Measurements from ENCODE around the gene S1PR2. TPM values are rescaled to one million over a fixed set of nuclear protein-coding genes. Genes with fewer than 3 reads are reported as not detected.
"Not testable (repeated sequence)": the region's sequence is repeated elsewhere in the genome, so short reads cannot be mapped to it uniquely, and the experiment has no call there.

Gene S1PR2
- polyA plus RNA-seq, 1 experiment, result 12.5 TPM

DNA sequence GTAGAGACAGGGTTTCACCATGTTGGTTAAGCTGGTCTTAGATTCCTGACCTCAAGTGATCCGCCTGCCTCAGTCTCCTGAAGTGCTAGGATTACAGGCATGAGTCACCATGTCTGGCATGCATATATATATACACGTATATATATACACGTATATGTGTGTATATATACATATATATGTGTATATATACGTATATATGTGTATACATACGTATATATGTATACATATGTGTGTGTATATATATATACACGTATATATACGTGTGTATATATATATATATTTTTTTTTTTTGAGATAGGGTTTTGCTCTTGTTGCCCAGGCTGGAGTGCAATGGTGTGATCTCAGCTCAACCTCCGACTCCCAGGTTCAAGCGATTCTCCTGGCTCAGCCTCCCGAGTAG lies 48.3 kb downstream of the S1PR2 start:
- POLR2A ChIA-PET, result no interaction called here
- Histone ChIP-seq H3K36me3 (ENCODE audit: control insufficient read depth, insufficient read depth, low read length) (peaks cover 6% of the 10 kb centered on the region; the same call in 1 of the 2 replicates), H3K4me3 (ENCODE audit: low read depth, low read length) (no peak overlapping the region), H3K27me3 (ENCODE audit: control insufficient read depth, insufficient read depth, low read length) (no peaks in the 10 kb centered on the region)
- no peak for DNase-seq (ENCODE audit: low read depth)
- TF ChIP-seq, protein P1, sequence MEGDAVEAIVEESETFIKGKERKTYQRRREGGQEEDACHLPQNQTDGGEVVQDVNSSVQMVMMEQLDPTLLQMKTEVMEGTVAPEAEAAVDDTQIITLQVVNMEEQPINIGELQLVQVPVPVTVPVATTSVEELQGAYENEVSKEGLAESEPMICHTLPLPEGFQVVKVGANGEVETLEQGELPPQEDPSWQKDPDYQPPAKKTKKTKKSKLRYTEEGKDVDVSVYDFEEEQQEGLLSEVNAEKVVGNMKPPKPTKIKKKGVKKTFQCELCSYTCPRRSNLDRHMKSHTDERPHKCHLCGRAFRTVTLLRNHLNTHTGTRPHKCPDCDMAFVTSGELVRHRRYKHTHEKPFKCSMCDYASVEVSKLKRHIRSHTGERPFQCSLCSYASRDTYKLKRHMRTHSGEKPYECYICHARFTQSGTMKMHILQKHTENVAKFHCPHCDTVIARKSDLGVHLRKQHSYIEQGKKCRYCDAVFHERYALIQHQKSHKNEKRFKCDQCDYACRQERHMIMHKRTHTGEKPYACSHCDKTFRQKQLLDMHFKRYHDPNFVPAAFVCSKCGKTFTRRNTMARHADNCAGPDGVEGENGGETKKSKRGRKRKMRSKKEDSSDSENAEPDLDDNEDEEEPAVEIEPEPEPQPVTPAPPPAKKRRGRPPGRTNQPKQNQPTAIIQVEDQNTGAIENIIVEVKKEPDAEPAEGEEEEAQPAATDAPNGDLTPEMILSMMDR (IDR thresholded peaks at IDR 0.05; ENCODE audit: insufficient read depth, low read depth, low read length), result no peak
- CTCF ChIA-PET, result interaction anchor here (1.1 to 1.7 kb wide), 3 partner anchors 12 to 67 kb away, joined by 4 to 10 read pairs (median 5); partner anchors contain the start of gene DNMT1

DNA sequence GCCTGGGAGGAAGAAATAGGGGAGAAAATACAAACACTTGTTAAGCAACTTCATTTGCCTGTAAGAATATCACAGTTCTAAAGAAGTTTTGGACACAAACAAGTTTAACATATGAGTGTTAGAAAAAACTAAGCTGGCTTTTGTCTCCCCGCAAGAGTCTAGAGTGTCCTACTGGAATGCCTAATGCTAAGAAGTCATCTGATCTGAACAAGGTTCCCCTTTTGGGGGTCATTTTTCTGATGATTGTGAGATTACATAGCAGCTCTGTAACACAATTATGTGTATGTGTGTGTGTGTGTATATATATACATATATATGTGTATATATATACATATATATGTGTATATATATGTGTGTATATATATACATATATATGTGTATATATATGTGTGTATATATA lies 49.1 kb downstream of the S1PR2 start:
- POLR2A ChIA-PET, result no interaction called here
- TF ChIP-seq, protein P1 (IDR thresholded peaks at IDR 0.05; ENCODE audit: insufficient read depth, low read depth, low read length), result no peak

GRCh38 chr19:10180459-10180858 lies 50.7 kb downstream of the S1PR2 start:
- no peak for DNase-seq (ENCODE audit: low read depth)
- Histone ChIP-seq H3K4me3 (ENCODE audit: low read depth, low read length) (no peak overlapping the region), H3K27me3 (ENCODE audit: control insufficient read depth, insufficient read depth, low read length) (no peaks in the 10 kb centered on the region), H3K36me3 (ENCODE audit: control insufficient read depth, insufficient read depth, low read length) (peaks cover 5% of the 10 kb centered on the region; the same call in 1 of the 2 replicates)
- ChIA-PET CTCF (no interaction called here), POLR2A (no interaction called here)
- TF ChIP-seq, protein P1 (IDR thresholded peaks at IDR 0.05; ENCODE audit: insufficient read depth, low read depth, low read length), result no peak

More for the DNA sequence above, 49.1 kb downstream of the S1PR2 start:
- H3K27me3 ChIP-seq (ENCODE audit: control insufficient read depth, insufficient read depth, low read length), result no peaks in the 10 kb centered on the region
- no peak overlapping the region for H3K4me3 ChIP-seq (ENCODE audit: low read depth, low read length)
- no peak for DNase-seq (ENCODE audit: low read depth)
- peaks cover 6% of the 10 kb centered on the region; the same call in 1 of the 2 replicates for H3K36me3 ChIP-seq (ENCODE audit: control insufficient read depth, insufficient read depth, low read length)
- CTCF ChIA-PET, result interaction anchor here (0.5 to 1.7 kb wide), 4 partner anchors 12 to 68 kb away, joined by 3 to 10 read pairs (median 4); partner anchors contain the start of gene DNMT1

- H3K27me3 ChIP-seq (ENCODE audit: control insufficient read depth, insufficient read depth, low read length); POLR2A ChIA-PET; CTCF ChIA-PET; H3K36me3 ChIP-seq (ENCODE audit: control insufficient read depth, insufficient read depth, low read length); H3K4me3 ChIP-seq (ENCODE audit: low read depth, low read length); DNase-seq (ENCODE audit: low read depth): not testable (repeated sequence)
Observed at GRCh38 chr19:10180024-10180423, 51.1 kb downstream of the S1PR2 start.

DNA sequence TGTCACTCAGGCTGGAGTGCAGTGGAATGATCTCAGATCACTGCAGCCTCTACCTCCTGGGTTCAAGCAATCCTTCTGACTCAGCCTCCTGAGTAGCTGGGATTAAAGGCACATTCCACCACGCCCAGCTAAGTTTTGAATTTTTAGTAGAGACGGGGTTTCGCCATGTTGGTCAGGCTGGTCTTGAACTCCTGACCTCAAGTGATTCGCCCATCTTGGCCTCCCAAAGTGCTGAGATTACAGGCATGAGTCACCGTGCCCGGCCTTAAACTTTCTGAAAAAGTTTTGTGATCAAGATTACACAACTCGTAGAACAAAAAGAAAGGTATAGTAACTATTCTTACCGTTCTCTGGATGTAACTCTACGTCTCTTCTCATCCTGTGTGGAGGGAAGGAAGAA lies 57.6 kb downstream of the S1PR2 start:
- CTCF ChIA-PET, result interaction anchor here (2.7 kb wide), 1 partner anchor 9 kb away, joined by 6 read pairs; no protein-coding TSS in a partner anchor
- DNase-seq (ENCODE audit: low read depth), result no peak

More for the DNA sequence above, 57.6 kb downstream of the S1PR2 start:
- TF ChIP-seq, protein P1 (IDR thresholded peaks at IDR 0.05; ENCODE audit: insufficient read depth, low read depth, low read length), result no peak
- Histone ChIP-seq H3K36me3 (ENCODE audit: control insufficient read depth, insufficient read depth, low read length) (peaks cover 5% of the 10 kb centered on the region), H3K27me3 (ENCODE audit: control insufficient read depth, insufficient read depth, low read length) (no peaks in the 10 kb centered on the region), H3K4me3 (ENCODE audit: low read depth, low read length) (no peak overlapping the region)
- POLR2A ChIA-PET, result no interaction called here

Small RNA genes within 50 kb of the gene (small RNA-seq; reads per million reads assigned to genes)
- gene MIR4322 (ENCODE audit: insufficient read length, low read depth, low replicate concordance), result not detected

Other genes with a start within 250 kb of the S1PR2 start
- gene COL5A3, start 220.8 kb downstream of the S1PR2 start, polyA plus RNA-seq (2011; rRNA removed), result 15.0 and 24.9 TPM in 2 replicates
- gene RDH8, start 217.8 kb downstream of the S1PR2 start, polyA plus RNA-seq (2011; rRNA removed), result 0.05 and 0.21 TPM in 2 replicates
- gene SHFL, start 145.0 kb downstream of the S1PR2 start, polyA plus RNA-seq (2011; rRNA removed), result 30.1 and 42.2 TPM in 2 replicates
- gene ANGPTL6, start 128.7 kb downstream of the S1PR2 start, polyA plus RNA-seq (2011; rRNA removed), result 0.22 and 0.25 TPM in 2 replicates
- 16.9 and 18.1 TPM in 2 replicates for gene PPAN, start 125.0 kb downstream of the S1PR2 start, polyA plus RNA-seq (2011; rRNA removed)
- 1.6 and 2.4 TPM in 2 replicates for gene P2RY11, start 119.6 kb downstream of the S1PR2 start, polyA plus RNA-seq (2011; rRNA removed)
- 129 and 169 TPM in 2 replicates for gene EIF3G, start 111.4 kb downstream of the S1PR2 start, polyA plus RNA-seq (2011; rRNA removed)
- gene DNMT1, start 36.4 kb downstream of the S1PR2 start, polyA plus RNA-seq (2011; rRNA removed), result 27.4 and 31.5 TPM in 2 replicates
- gene MRPL4, start 20.9 kb upstream of the S1PR2 start, polyA plus RNA-seq (2011; rRNA removed), result 35.4 and 58.7 TPM in 2 replicates
- 42.5 and 55.9 TPM in 2 replicates for gene ICAM1, start 39.8 kb upstream of the S1PR2 start, polyA plus RNA-seq (2011; rRNA removed)
- gene ICAM4, start 55.6 kb upstream of the S1PR2 start, polyA plus RNA-seq (2011; rRNA removed), result 1.1 and 1.5 TPM in 2 replicates
- 6.7 and 9.2 TPM in 2 replicates for gene ICAM5, start 58.6 kb upstream of the S1PR2 start, polyA plus RNA-seq (2011; rRNA removed)
- gene ZGLP1, start 78.5 kb upstream of the S1PR2 start, polyA plus RNA-seq (2011; rRNA removed), result 1.2 TPM in 2 replicates
- 25.6 and 40.1 TPM in 2 replicates for gene FDX2, start 84.7 kb upstream of the S1PR2 start, polyA plus RNA-seq (2011; rRNA removed)
- 2.5 and 5.1 TPM in 2 replicates for gene RAVER1, start 102.2 kb upstream of the S1PR2 start, polyA plus RNA-seq (2011; rRNA removed)
- 11.7 and 17.3 TPM in 2 replicates for gene ICAM3, start 108.3 kb upstream of the S1PR2 start, polyA plus RNA-seq (2011; rRNA removed)
- 31.7 and 40.9 TPM in 2 replicates for gene TYK2, start 149.2 kb upstream of the S1PR2 start, polyA plus RNA-seq (2011; rRNA removed)
- gene CDC37, start 172.2 kb upstream of the S1PR2 start, polyA plus RNA-seq (2011; rRNA removed), result 361 and 429 TPM in 2 replicates
- 3.4 and 4.2 TPM in 2 replicates for gene PDE4A, start 189.2 kb upstream of the S1PR2 start, polyA plus RNA-seq (2011; rRNA removed)

Measured in BJ (cell line).